DMS114 treated with DMSO at 0.1 percent for 48 hours (cell line): ENCODE results near the gene FAM114A2.

ENCODE experiments used
- DNase-seq: peaks from one replicate; lab custom pipeline; 2025; ENCODE audit not compliant: unreplicated experiment; lab: John Stamatoyannopoulos, UW

Gene FAM114A2

GRCh38 chr5:153952057-153952456, 86.7 kb downstream of the FAM114A2 start:
- no peak for DNase-seq

GRCh38 chr5:153941265-153941664, 97.4 kb downstream of the FAM114A2 start:
- no peak for DNase-seq
